A673 (cell line): ENCODE results near the gene CELF5. TPM values are rescaled to one million over a fixed set of nuclear protein-coding genes. Genes with fewer than 3 reads are reported as not detected.

ENCODE experiments used
- BruUV-seq: library from RNA; stranded (reverse); fragments of 400-500 nt; replicated peaks from 2 replicates; lab custom pipeline; 2021; lab: Mats Ljungman, UMichigan
- CTCF ChIA-PET: fragments of 300-600 bp; sonication (Branson Sonifier 250); formaldehyde crosslinking; loops from one replicate; lab custom pipeline; 2022; ENCODE audit warnings: antibody characterized with exemption; lab: Charles Lee
- POLR2A ChIA-PET: fragments of 300-600 bp; sonication (Branson Sonifier 250); formaldehyde crosslinking; loops from one replicate; lab custom pipeline; 2022; ENCODE audit warnings: antibody characterized with exemption; ENCODE audit not compliant: low non-redundant PET; lab: Charles Lee
- DNase-seq: peaks from one replicate; pipeline ENCODE4 v3.0.0-alpha.2; 2015; ENCODE audit warnings: low spot score
- H3K27ac ChIP-seq: fragments of 200-600 bp; sonication (generic); 2 replicates; pipeline ENCODE4 v1.5.1; 2016; ENCODE audit warnings: mixed run types, low read depth, mild to moderate bottlenecking, mixed read lengths, antibody characterized with exemption, low read length; ENCODE audit not compliant: poor library complexity, severe bottlenecking
- H3K27me3 ChIP-seq: fragments of 200-600 bp; sonication (generic); replicated peaks from 2 replicates; pipeline ENCODE4 v1.6.1; 2017; ENCODE audit warnings: mixed run types, low read depth, mild to moderate bottlenecking, mixed read lengths, antibody characterized with exemption, low read length; ENCODE audit not compliant: insufficient read depth, poor library complexity
- H3K36me3 ChIP-seq: fragments of 200-600 bp; sonication (generic); 2 replicates; pipeline ENCODE4 v1.6.1; 2016; ENCODE audit warnings: mixed run types, mild to moderate bottlenecking, mixed read lengths, antibody characterized with exemption, low read length; ENCODE audit not compliant: insufficient read depth, poor library complexity, severe bottlenecking
- H3K4me1 ChIP-seq: fragments of 200-600 bp; sonication (generic); 2 replicates; pipeline ENCODE4 v1.6.1; 2017; ENCODE audit warnings: mixed run types, mild to moderate bottlenecking, mixed read lengths, antibody characterized with exemption, low read length; ENCODE audit not compliant: insufficient read depth, poor library complexity, severe bottlenecking
- H3K4me3 ChIP-seq: fragments of 200-600 bp; sonication (generic); 2 replicates; pipeline ENCODE4 v1.5.1; 2016; ENCODE audit warnings: low read depth, mixed run types, mild to moderate bottlenecking, mixed read lengths, low read length; ENCODE audit not compliant: poor library complexity, severe bottlenecking
- H3K9me3 ChIP-seq: fragments of 200-600 bp; sonication (generic); 2 replicates; pipeline ENCODE4 v1.6.1; 2016; ENCODE audit warnings: mixed run types, low read depth, mild to moderate bottlenecking, mixed read lengths, antibody characterized with exemption, low read length; ENCODE audit not compliant: poor library complexity, severe bottlenecking
- CTCF ChIP-seq: fragments of 300-800, 200-600 bp; sonication (generic); conservative IDR thresholded peaks from 2 replicates; pipeline ENCODE4 v1.5.1; 2017; ENCODE audit warnings: low read depth, mild to moderate bottlenecking, antibody characterized with exemption, low read length, moderate library complexity, mixed read lengths
- EZH2 ChIP-seq: fragments of 200-600 bp; sonication (generic); IDR thresholded peaks from 2 replicates; pipeline ENCODE4 v1.6.1; 2017; ENCODE audit warnings: borderline replicate concordance, low read depth, mild to moderate bottlenecking, mixed read lengths, antibody characterized with exemption, low read length; ENCODE audit not compliant: poor library complexity, severe bottlenecking
- intact Hi-C: fragments of 100-400 bp; cut with micrococcal nuclease; formaldehyde crosslinking; loops from one replicate; pipeline ENCODE4 v1.10.0; 2022; ENCODE audit not compliant: unreplicated experiment
- total RNA-seq: library from RNA; stranded (reverse); gene quantifications from 2 replicates; pipeline ENCODE4 v1.2.3, GENCODE V29; 2021

The CELF5 gene
- total RNA-seq, 1 experiment from 2014 or later, result 3.7 TPM

- Histone ChIP-seq H3K9me3 (no peaks in the 10 kb centered on the region), H3K4me3 (no peak overlapping the region), H3K27me3 (no peaks in the 10 kb centered on the region), H3K27ac (no peak overlapping the region), H3K36me3 (no peaks in the 10 kb centered on the region), H3K4me1 (no peaks in the 10 kb centered on the region)
- intact Hi-C loops, result no loop called here
- no peak for DNase-seq
- TF ChIP-seq EZH2 (no peak), CTCF (no peak)
- ChIA-PET CTCF (no interaction called here), POLR2A (interaction anchor here (0.6 kb wide), 1 partner anchor 20 kb away, joined by 4 read pairs; no protein-coding TSS in a partner anchor)
- no TSS peak for BruUV-seq
Observed at GRCh38 chr19:3229888-3230496, 5.5 kb downstream of the CELF5 start.

GRCh38 chr19:3231288-3231687 lies 6.8 kb downstream of the CELF5 start:
- ChIA-PET CTCF (no interaction called here), POLR2A (no interaction called here)
- intact Hi-C loops, result no loop called here
- no peak for DNase-seq
- no TSS peak for BruUV-seq
- TF ChIP-seq CTCF (no peak), EZH2 (no peak)
- no peak overlapping the region for H3K4me3 ChIP-seq
- no peaks in the 10 kb centered on the region for H3K36me3 ChIP-seq
- no peaks in the 10 kb centered on the region for H3K9me3 ChIP-seq
- no peaks in the 10 kb centered on the region for H3K27me3 ChIP-seq
- H3K4me1 ChIP-seq, result no peaks in the 10 kb centered on the region
- H3K27ac ChIP-seq, result no peak overlapping the region

- Histone ChIP-seq H3K9me3 (no peaks in the 10 kb centered on the region), H3K36me3 (no peaks in the 10 kb centered on the region), H3K27me3 (no peaks in the 10 kb centered on the region), H3K4me3 (no peak overlapping the region), H3K27ac (no peak overlapping the region), H3K4me1 (no peaks in the 10 kb centered on the region)
- no TSS peak for BruUV-seq
- TF ChIP-seq EZH2 (no peak), CTCF (no peak)
- DNase-seq, result no peak
- POLR2A ChIA-PET, result no interaction called here
- CTCF ChIA-PET, result no interaction called here
- intact Hi-C loops, result no loop called here
Observed at GRCh38 chr19:3233116-3233515, 8.7 kb downstream of the CELF5 start.
